ENCODE results near the gene NT5C3A.
"Not testable (repeated sequence)": the region's sequence is repeated elsewhere in the genome, so short reads cannot be mapped to it uniquely, and the experiment has no call there.

Gene NT5C3A

DNA sequence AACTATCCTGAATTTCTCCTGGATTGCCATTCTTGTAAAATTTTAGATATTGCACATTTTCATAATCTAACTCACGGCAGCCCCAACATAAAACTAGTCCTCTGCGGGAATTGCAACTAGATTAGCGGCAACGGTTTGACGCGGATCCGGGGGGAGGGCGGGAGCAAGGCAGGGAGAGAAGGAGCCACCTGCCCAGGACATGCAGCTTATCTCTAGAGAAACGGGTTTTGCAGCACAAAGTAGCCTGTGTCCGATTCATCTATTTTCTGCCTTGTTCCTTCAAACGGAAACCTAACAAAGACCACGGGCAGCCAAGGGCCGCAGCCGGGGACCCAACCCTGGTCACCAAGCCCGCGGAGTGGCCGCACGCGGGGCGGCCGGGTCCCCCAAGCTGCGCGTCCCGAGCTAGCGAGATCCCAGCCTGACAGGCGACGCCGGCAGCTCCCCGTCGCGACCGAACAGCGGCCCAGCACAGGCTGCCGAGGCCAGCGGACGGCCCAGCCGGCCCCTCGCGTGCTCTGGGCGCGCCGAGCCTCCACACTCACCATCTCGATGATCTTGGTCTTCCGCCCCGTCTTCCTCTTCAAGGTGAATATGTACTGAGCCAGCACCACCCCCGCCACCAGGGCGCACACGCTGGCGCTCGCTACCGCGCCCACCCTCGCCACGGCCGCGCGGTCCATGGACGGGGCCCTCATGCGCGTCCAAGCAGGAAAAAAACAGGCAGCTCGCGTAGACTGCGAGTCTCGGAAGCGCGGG, at the start of gene NT5C3A:
Gene NT5C3A (minus strand): TSS at position 754 of the 759 bp plus-strand sequence. CDS start 71 bp downstream, at position 683.
- in situ Hi-C loops (cut with MboI; ENCODE audit: low sequenced_read_pairs), result no loop called here

DNA sequence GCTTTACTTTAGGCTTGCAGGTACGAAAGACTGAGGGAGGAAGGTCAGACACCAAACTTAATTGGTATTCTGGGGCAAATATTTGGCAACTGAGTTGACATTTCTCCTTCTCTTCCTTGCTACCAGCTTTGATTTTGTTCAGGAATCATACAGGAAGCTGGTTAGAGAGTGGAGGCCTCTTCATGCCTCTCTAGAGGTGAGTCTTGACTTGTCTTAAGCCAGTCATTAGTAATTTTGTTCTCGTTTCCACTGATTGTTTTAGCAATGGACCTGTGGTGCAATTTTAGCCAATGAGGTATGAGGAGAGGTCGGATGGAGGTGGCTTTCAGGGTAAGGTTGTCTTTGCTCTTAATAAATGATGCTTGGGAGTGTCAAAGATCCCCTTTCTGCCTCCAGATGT, 49.0 kb upstream of the NT5C3A start:
- in situ Hi-C loops (cut with MboI; ENCODE audit: low sequenced_read_pairs), result no loop called here

DNA sequence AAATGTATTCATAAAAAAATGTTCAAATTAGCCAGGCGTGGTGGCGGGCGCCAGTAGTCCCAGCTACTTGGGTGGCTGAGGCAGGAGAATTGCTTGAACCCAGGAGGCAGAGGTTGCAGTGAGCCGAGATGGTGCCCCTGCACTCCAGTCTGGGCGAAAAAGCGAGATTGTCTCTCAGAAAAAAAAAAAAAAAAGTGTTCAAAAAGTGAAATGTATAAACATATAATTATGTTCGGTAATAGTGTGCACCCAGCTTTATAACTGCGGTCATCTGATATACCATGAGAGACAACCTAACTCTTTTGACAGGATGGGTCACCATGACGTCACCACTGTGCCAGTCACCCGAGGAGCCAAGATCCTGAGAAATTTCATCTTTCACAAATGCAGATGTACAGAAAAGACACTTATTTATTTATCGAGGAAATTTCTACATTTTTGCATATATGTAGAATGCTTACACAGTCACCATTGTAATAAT, 47.2 kb upstream of the NT5C3A start:
- in situ Hi-C loops (cut with MboI; ENCODE audit: low sequenced_read_pairs), result no loop called here

DNA sequence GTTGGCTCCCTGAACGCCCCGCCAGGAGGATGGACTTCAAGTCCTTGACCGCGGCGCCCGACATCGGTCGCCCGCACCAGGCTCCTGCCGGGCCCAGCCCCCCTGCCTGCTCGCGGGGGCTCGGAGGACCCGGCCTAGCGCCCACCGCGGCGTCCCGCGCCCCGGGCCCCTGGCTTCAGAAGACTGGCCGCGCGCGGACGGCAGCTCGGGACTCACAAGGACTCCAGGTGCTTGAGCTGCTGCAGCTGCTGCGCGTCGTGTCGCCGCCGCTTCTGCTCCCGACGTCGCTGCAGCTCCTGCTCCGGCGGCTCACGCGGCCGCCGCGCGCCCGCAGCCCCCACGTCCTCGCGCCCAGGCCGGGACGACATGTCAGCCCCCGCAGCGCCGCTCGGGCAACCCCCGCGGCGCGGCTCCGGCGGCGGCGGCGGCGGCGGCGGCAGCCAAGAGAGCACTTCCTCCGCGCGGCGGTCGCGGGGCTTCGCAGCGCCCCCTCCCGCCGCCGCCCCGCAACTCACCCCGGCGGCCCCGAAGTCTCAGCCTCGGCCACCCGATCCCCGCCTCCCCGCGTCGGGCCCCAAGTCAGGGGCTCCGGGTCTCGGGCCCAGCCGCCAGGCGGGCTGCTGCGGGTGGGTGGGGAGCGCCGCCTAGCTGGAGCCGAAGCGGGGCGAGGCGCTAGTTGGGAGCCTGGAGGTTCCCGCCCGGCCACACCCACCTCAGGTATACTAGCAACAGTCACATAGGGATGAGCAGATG, 46.6 kb upstream of the NT5C3A start, which contains the start of gene RP9:
Gene RP9 (minus strand): TSS at position 400 of the 753 bp plus-strand sequence. CDS start 32 bp downstream, at position 368.
- in situ Hi-C loops (cut with MboI; ENCODE audit: low sequenced_read_pairs), result no loop called here

DNA sequence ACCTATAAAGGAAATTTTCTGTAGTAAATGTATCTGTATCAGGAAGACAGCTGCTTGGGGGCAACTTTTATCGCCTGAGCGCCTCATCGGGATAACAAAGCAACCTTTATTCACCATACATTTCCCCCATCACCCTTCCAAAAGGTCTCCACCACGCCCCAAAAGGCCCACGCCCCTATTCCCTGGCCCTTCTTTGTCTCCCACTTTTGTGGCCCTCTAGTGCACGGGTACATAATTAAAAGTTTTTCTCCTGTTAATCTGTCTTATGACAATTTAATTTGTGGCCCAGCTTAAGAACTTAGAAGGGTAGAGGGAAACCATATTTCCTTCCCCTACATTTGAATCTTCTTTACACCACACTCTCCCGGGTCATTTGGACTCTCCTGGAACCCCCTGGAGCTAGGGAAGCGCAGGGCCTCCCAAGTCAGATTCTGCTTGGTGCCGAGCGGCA, 46.0 kb upstream of the NT5C3A start:
- in situ Hi-C loops (cut with MboI; ENCODE audit: low sequenced_read_pairs), result no loop called here

DNA sequence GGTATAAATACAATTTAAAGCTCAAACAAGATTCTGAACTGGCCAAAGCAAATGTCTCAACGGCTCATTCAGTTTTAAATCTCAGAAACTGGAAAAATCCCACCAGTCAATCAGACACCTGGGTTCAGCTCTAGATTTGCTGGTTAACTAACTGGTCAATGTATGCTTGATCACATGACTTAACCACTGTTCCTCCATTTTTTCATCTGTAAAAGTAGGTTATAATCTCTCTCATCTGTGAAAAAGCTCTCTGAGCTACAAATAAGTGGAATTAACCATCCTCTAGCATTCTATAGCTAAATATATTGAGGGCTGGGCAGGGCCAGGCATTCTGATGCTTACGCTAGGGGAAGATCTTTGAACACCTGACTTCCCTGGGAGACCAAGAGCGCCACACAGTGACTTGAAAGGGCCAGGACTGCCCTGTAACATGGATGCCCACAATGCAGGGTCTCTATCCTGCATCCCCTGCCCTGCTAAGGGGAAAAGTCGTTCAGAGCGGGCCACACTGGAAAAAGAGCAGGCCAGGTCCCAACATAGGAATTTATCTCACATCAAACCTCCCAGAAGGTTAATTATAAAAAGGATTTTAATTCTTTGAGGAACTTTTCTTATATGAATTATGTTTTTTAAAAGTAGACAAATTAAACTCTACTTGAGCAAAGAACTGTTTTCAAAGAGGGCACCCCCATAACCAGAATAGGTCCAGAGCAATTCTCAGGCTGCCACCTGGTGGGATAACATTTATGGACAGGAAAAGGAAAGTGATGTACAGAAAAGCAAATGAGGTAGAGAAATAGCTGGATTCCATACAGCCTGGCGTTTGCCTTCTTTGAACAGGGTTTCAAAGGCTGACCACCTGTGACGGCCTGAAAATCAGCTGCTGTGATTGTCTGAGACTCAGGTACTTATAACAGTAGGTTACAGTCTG, 44.8 kb upstream of the NT5C3A start:
- in situ Hi-C loops (cut with MboI; ENCODE audit: low sequenced_read_pairs), result no loop called here

DNA sequence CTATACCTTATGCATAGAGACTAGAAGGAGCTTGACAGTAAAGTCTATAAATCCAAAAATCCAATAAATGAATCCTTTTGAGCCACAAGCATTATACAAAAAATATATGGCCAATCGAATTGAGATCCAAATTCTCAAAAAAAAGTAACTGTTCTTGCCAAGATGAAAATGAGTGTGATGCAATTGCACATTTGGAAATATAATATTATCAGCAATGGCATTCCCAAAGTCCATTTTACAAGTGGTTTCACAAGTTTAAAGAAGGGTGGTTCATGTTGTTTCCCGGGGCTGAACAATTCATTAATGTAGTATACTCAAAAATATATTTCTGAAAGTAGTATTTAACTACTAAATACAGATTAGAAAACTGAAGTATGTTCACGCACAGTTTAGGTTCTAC, 39.3 kb upstream of the NT5C3A start:
- in situ Hi-C loops (cut with MboI; ENCODE audit: low sequenced_read_pairs), result no loop called here

DNA sequence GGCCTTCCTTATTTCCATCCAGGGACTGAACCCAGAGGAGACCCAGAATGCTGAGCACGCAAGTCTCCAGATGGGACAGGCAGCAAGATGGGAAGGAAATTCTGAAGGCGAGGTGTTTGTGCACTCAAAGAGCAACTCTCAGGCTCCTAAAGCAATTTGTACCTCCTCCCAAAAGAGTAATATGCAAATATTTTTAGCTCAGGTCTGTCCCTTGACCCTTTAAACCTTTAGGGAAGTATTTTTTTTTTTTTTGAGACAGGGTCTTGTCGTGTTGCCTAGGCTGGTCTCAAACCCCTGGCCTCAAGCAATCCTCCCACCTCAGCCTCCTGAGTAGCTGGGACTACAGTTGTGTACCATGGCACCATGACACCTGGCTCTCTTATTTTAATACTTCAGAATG, 38.2 kb upstream of the NT5C3A start:
- in situ Hi-C loops (cut with MboI; ENCODE audit: low sequenced_read_pairs), result no loop called here

DNA sequence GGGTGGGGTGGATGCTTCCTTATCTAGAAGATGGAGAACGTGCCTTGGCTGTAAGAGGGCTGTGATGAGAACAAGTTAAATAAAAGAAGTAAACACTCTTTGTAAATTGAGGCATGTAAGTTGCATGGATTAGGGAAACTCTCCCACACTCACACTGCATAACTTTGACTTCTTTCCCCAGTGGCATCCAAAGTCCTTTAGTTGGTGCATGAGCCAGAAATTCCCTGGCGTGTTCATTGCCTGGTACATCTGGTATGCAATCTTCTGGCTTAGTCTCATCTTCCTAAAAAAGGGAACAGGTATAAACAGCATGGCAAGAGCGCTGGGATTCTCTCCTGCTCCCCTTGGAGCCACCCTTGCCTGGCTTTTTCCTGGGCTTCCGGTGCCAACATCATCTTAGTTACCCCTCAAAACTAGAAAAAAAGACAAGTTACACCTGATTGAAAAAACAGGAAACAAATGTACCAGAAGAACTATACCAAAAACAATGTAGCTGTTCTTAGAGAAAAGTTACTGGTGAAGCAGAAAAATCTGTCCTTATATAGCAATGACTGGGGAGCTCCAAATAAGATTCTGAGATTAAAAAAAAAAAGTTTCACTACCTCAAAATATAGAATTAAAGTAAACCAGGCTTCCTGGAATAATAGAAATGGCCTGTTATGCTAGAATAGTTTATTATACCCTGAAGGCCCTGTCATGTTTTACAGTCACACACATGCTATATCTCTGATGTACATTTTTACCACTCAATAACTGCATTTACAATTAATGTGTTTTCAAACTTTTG, 36.8 kb upstream of the NT5C3A start:
- in situ Hi-C loops (cut with MboI; ENCODE audit: low sequenced_read_pairs), result no loop called here

DNA sequence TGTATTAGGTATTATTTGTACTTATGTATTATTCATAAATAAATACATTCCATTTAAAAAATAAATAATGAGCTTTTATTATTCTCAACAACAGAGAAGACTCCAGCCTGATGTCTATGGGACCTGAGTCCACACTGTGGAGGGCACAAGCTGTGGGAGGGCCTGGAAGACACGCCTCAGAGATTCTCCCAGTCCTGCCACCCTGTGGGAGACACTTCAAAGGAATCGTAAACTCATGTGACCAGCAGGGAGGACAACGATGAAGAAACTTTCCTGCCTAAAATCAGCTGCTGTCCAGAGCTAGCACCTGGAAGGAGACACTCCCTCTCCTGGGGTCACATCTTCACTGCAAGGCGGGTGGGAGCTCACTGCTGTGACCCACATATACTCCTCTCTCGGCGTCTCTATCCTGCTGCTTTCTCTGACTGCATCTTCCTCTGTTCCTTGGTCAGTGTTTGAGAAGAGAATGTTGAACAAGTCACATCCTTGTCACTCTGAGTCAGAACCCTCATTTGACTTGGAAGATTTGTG, 32.2 kb upstream of the NT5C3A start:
- in situ Hi-C loops (cut with MboI; ENCODE audit: low sequenced_read_pairs), result not testable (repeated sequence)

DNA sequence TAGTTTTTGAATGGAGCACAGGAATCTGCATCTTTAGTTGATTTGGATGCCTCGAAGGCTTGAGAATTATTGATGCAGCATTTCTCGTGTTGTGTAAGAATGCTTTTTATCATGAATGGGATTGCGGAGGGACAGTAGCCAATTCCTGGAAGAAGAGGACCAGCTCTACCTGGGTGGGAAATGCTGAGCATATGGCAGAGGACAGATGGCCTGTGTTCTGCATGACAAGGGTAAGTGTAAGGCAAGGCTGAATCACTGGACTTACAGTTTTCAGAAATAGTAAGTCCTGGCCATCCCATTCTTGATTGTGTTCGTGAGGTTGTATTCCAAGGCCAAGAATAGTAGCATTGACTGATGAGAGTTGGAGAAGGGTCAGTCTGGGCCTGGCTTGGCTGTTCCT, 30.7 kb upstream of the NT5C3A start:
- in situ Hi-C loops (cut with MboI; ENCODE audit: low sequenced_read_pairs), result no loop called here

DNA sequence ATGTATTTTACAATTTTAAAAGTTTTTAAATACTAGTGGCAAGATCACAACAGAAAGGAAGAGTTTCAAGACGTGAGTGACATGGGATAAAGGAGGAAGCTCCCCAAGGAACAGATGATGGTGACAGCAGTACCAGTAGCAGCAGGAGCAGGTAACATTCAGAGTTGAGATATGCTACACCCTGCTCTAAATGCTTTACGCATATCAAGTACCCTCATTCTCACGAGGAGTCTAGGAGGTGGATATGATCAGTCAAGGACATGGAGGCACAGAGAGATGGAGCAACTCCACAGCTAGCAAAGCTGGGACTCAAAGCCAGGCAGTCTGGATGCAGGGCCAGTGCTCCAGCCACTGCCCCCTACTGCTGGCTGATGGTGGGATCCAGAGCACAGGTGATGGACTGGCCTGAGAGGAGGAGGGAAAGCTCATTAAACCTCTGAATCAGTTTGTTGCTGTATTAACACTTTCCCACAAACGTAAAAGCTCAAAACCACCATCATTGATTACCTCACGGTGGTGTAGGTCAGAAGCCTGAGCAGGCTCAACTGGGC, 29.1 kb upstream of the NT5C3A start:
- in situ Hi-C loops (cut with MboI; ENCODE audit: low sequenced_read_pairs), result no loop called here

DNA sequence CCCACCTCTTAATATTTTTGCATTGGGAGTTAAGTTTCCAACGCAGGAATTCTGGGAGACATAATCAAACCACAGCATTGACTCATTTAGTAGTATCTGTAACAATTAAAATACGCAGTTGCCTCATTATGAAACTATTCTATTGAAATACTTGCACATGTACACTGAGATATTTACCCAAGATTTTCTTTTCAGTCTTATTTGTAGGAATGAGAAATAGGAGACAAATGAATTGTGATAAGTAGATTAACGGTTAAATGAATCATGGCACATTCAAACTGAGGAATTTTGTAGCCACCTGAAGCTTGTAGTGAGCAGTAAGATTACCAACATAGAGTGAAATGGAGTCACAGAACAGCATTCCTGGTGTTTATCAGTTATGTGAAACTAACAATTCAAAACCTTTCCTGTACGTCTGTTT, 28.5 kb upstream of the NT5C3A start:
- in situ Hi-C loops (cut with MboI; ENCODE audit: low sequenced_read_pairs), result no loop called here

DNA sequence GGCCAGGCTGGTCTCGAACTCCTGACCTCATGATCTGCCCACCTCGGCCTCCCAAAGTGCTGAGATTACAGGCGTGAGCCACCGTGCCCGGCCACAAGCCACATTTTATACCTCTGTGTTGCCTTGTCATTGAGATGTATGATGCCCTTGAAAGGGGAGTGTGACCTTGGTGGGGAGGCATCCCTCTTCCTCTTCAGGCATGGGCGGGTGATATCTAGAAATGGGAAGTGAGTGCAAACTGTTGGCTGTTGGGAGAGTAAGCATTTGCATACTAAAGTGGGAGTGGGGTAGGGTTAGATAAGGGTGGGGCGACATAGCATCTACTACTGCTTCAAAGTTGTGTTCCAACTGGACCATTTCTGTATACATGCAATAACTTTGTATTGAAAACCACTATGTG, 26.6 kb upstream of the NT5C3A start:
- in situ Hi-C loops (cut with MboI; ENCODE audit: low sequenced_read_pairs), result no loop called here

DNA sequence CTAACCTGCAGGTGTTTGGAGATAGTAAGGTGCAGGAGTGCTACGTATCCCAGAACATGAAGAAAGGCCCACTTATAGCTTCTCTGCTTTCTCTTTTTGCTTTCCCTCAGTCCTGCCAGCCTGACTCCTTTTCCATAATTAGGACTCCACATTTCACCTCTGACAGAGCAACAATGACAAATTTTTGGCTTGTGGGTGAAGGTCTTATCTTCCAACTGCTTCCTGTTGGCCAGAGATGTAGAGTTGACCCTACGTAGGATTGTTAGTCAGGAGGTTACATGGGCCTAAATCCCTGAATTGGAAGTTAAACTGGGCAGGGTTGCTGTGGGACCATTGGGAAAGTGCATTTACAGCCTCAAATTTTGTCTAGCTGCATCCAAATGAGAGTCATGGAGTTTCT, 25.3 kb upstream of the NT5C3A start:
- in situ Hi-C loops (cut with MboI; ENCODE audit: low sequenced_read_pairs), result no loop called here

DNA sequence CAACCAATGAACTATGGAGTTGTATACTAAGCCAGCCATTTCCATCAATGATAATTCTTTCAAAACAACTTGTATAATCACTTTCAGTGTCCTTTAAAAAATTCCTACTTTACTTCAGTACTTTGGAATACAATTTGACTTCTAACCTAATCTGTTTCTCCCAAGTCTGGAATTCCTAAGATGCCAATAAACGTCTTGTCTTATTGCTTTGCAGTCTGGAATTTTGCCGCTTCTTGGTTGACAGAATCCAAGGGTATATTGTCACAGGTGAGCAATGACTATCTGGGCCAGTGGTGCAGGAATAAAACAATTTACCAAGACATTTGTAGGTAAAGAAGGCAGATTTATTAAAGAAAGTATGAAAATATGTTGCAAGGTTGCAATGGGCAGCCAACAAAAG, 24.8 kb upstream of the NT5C3A start:
- in situ Hi-C loops (cut with MboI; ENCODE audit: low sequenced_read_pairs), result no loop called here

DNA sequence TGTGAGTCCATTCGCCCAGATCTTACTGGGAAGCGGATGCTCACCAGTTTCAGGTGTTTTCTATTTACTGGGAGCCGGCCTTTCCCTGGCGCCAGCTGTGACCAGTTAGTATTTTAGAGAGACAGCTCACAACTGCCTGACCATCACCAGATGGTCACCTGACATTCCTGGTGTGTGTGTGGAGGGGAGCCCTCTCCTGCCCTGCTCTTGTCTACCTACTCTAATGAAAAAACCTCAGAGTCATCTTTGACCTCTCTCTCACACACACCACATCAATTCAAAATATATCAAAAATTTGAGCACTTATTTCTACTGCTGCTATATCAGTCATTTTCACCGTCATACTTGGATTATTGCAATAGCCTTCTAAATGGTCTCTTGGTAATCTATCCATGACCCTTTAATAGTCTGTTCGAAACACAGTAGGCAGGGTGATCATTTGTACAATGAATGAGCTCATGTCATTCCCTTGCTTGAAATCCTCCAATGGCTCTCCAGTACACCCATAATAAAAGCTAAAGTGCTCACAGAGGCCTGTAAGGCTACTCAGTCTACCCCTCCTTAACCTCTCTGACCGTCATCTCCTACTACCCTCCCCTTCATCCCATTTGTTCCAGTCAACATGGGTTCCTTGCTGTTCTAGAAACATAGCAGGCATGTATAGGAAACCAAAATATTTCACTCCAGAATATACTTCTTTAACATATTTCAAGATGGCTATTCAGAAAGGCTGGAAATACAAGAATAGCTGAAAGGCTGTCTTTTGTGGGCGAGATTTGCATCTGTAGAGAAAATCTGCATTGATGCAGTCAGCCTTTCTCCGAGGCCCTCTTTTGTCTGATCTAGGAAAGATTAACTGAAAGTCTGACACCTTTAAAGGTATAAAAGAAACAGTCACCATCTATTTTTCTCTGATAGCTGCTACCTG, 17.5 kb upstream of the NT5C3A start:
- in situ Hi-C loops (cut with MboI; ENCODE audit: low sequenced_read_pairs), result no loop called here

DNA sequence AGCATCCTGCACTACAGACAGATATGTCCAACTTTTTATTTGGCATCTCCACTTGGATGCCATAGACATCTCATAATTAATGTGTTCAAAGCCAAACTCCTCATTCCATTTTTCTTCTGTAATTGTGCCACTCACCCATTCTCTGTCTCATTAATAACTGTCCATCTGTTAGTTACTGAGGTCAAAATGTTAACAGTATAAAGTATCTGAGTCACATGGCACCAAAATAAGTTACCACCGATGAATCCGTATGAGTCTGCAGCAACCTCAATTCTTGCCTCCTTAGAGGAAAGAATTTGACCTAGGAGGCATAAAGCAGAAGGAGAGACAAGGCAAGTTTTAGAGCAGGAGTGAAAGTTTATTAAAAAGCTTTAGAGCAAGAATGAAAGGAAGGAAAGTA, 16.5 kb upstream of the NT5C3A start:
- in situ Hi-C loops (cut with MboI; ENCODE audit: low sequenced_read_pairs), result no loop called here

DNA sequence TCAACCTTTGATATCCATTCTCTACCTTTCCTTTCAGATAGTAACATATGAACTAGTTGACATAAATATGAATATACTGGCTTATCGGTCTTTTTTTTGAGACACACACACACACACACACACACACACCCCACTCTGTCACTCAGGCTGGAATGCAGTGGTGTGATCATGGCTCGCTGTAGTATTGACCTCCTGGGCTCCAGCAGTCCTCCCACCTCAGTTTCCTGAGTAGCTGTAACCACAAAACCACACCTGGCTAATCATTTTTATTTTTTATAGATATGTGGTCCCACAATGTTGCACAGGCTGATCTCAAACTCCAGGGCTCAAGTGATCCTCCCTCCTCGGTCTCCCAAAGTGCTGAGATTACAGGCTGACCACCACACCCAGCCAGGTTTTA, 14.2 kb upstream of the NT5C3A start:
- in situ Hi-C loops (cut with MboI; ENCODE audit: low sequenced_read_pairs), result no loop called here

Measured in HL-60/S4 treated with retinoic acid at 250 ng/mL for 4 days and 3 days (cell line).